Esophagus squamous epithelium (tissue), 4 donors: ENCODE results near the gene SPRTN.

Experiments
- POLR2A ChIP-seq, 4 donors: fragments of 450-650 bp; IDR thresholded peaks; one replicate each; pipeline ENCODE4 v1.6.1; 2017; ENCODE audit warnings: antibody characterized with exemption in 4 of 4, mild to moderate bottlenecking in 4 of 4, moderate library complexity in 3 of 4
- TF ChIP-seq, protein P1 (sequence below), 6 experiments: fragments of 450-650 bp in 4 of 6; fragments of 200-600 bp in 2 of 6; sonication (generic) in 2 of 6; IDR thresholded peaks; one replicate each; pipeline ENCODE4 v1.5.1; 2016 to 2019; ENCODE audit warnings: antibody characterized with exemption in 6 of 6, mild to moderate bottlenecking in 4 of 6, moderate library complexity in 4 of 6

DNA sequence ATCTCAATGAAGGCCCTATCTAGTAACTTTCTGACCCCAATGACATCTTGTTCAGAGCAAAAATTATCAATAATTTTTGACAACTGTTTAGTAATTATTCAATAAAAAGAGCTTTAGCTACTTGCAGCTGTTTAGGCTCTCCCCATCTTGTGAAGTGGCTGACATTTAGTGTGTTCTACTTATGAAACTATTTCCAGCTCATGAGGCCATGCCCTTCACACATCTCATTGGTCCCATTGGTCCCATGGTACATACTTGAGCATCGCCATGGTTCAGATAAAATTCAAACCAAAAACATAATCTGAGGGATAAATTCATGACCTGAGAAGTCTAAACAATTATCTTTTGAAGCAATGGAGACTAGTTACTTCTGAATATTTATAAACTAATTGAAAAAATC is 24.2 kb downstream of the SPRTN start:
- TF ChIP-seq, protein P1, sequence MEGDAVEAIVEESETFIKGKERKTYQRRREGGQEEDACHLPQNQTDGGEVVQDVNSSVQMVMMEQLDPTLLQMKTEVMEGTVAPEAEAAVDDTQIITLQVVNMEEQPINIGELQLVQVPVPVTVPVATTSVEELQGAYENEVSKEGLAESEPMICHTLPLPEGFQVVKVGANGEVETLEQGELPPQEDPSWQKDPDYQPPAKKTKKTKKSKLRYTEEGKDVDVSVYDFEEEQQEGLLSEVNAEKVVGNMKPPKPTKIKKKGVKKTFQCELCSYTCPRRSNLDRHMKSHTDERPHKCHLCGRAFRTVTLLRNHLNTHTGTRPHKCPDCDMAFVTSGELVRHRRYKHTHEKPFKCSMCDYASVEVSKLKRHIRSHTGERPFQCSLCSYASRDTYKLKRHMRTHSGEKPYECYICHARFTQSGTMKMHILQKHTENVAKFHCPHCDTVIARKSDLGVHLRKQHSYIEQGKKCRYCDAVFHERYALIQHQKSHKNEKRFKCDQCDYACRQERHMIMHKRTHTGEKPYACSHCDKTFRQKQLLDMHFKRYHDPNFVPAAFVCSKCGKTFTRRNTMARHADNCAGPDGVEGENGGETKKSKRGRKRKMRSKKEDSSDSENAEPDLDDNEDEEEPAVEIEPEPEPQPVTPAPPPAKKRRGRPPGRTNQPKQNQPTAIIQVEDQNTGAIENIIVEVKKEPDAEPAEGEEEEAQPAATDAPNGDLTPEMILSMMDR (IDR thresholded peaks at IDR 0.05): no peak
- no peak for TF ChIP-seq POLR2A (IDR thresholded peaks at IDR 0.05)
